ENCODE data around the gene ADAMTS3.

ADAMTS3 gene

DNA sequence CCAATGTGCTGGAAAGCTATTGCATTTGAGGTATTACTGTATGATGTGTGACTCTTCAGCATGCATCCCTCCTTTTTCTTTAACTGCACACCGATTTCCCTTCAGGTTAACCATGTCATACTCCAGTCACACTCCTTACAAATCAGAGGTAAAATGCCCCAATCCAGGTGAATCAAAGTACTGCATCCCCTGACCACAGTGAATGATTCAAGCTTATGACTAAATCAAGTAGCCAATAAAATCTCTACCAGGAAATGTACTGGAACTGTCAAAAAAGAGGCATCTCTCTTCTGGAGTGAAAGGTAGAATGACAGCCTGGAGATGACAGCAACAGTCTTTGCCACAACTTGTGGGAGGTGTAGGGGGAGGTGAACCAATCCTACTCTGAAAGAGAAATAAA lies 10.4 kb downstream of the ADAMTS3 start:
- Histone ChIP-seq H3K9me3 (ENCODE audit: control insufficient read depth, insufficient read depth, low read depth, low read length) (no peaks in the 10 kb centered on the region), H3K36me3 (ENCODE audit: control insufficient read depth in 2 of 2, insufficient read depth in 1 of 2, low read length in 2 of 2) (no peaks in the 10 kb centered on the region), H3K4me3 (ENCODE audit: low read depth, low read length) (no peak overlapping the region), H3K27ac (ENCODE audit: extremely low read depth, low read depth, low read length) (no peak overlapping the region), H3K4me1 (ENCODE audit: control insufficient read depth, insufficient read depth, low read length) (no peaks in the 10 kb centered on the region)
- POLR2A ChIA-PET, result no interaction called here
- TF ChIP-seq ZNF830 (tag by site-specific recombination; IDR thresholded peaks at IDR 0.05; ENCODE audit: low read depth), result no peak
- no peak for TF ChIP-seq ZNF133 (tag by site-specific recombination; IDR thresholded peaks at IDR 0.05)
- TF ChIP-seq ZNF514 (tag by site-specific recombination; IDR thresholded peaks at IDR 0.05), result no peak
- TF ChIP-seq, protein P1, sequence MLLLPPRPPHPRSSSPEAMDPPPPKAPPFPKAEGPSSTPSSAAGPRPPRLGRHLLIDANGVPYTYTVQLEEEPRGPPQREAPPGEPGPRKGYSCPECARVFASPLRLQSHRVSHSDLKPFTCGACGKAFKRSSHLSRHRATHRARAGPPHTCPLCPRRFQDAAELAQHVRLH (tag by site-specific recombination; IDR thresholded peaks at IDR 0.05), result no peak
- TF ChIP-seq, protein P2, sequence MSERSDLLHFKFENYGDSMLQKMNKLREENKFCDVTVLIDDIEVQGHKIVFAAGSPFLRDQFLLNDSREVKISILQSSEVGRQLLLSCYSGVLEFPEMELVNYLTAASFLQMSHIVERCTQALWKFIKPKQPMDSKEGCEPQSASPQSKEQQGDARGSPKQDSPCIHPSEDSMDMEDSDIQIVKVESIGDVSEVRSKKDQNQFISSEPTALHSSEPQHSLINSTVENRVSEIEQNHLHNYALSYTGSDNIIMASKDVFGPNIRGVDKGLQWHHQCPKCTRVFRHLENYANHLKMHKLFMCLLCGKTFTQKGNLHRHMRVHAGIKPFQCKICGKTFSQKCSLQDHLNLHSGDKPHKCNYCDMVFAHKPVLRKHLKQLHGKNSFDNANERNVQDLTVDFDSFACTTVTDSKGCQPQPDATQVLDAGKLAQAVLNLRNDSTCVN (tag by site-specific recombination; optimal IDR thresholded peaks at IDR 0.05), result no peak
- no peak for TF ChIP-seq ZNF138 (tag by site-specific recombination; IDR thresholded peaks at IDR 0.05; ENCODE audit: borderline replicate concordance)
- TF ChIP-seq KLF9 (tag by site-specific recombination; IDR thresholded peaks at IDR 0.05; ENCODE audit: low read depth), result no peak
- no peak for TF ChIP-seq ZNF248 (tag by site-specific recombination; IDR thresholded peaks at IDR 0.05)
- TF ChIP-seq MEIS1 (CRISPR knock-in tag; IDR thresholded peaks at IDR 0.05; ENCODE audit: borderline replicate concordance), result no peak
- no peak for TF ChIP-seq ZNF664 (tag by site-specific recombination; IDR thresholded peaks at IDR 0.05)
- TF ChIP-seq KLF8 (tag by site-specific recombination; IDR thresholded peaks at IDR 0.05), result no peak
- no peak for TF ChIP-seq ZXDB (tag by site-specific recombination; IDR thresholded peaks at IDR 0.05)
- TF ChIP-seq ZNF544 (tag by site-specific recombination; IDR thresholded peaks at IDR 0.05), result no peak
- TF ChIP-seq HOXA7 (CRISPR knock-in tag; IDR thresholded peaks at IDR 0.05; ENCODE audit: borderline replicate concordance), result no peak
- TF ChIP-seq, protein P3, sequence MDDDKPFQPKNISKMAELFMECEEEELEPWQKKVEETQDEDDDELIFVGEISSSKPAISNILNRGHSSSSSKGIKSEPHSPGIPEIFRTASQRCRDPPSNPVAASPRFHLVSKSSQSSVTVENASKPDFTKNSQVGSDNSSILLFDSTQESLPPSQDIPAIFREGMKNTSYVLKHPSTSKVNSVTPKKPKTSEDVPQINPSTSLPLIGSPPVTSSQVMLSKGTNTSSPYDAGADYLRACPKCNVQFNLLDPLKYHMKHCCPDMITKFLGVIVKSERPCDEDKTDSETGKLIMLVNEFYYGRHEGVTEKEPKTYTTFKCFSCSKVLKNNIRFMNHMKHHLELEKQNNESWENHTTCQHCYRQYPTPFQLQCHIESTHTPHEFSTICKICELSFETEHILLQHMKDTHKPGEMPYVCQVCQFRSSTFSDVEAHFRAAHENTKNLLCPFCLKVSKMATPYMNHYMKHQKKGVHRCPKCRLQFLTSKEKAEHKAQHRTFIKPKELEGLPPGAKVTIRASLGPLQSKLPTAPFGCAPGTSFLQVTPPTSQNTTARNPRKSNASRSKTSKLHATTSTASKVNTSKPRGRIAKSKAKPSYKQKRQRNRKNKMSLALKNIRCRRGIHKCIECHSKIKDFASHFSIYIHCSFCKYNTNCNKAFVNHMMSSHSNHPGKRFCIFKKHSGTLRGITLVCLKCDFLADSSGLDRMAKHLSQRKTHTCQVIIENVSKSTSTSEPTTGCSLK (tag by site-specific recombination; IDR thresholded peaks at IDR 0.05), result no peak
- TF ChIP-seq, protein P4, sequence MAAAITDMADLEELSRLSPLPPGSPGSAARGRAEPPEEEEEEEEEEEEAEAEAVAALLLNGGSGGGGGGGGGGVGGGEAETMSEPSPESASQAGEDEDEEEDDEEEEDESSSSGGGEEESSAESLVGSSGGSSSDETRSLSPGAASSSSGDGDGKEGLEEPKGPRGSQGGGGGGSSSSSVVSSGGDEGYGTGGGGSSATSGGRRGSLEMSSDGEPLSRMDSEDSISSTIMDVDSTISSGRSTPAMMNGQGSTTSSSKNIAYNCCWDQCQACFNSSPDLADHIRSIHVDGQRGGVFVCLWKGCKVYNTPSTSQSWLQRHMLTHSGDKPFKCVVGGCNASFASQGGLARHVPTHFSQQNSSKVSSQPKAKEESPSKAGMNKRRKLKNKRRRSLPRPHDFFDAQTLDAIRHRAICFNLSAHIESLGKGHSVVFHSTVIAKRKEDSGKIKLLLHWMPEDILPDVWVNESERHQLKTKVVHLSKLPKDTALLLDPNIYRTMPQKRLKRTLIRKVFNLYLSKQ (tag by site-specific recombination; IDR thresholded peaks at IDR 0.05; ENCODE audit: borderline replicate concordance), result no peak
- TF ChIP-seq GFI1B (tag by site-specific recombination; IDR thresholded peaks at IDR 0.05), result no peak
- TF ChIP-seq ZNF394 (tag by site-specific recombination; IDR thresholded peaks at IDR 0.05; ENCODE audit: borderline replicate concordance), result no peak
- TF ChIP-seq RBAK (tag by site-specific recombination; IDR thresholded peaks at IDR 0.05), result no peak
- no peak for TF ChIP-seq ZNF513 (tag by site-specific recombination; IDR thresholded peaks at IDR 0.05)
- CTCF ChIA-PET, result interaction anchor here (0.6 kb wide), 1 partner anchor 817 kb away, joined by 3 read pairs; no protein-coding TSS in a partner anchor

- Histone ChIP-seq H3K4me3 (ENCODE audit: low read depth, low read length) (no peak overlapping the region), H3K4me1 (ENCODE audit: control insufficient read depth, insufficient read depth, low read length) (no peaks in the 10 kb centered on the region), H3K36me3 (ENCODE audit: control insufficient read depth in 2 of 2, insufficient read depth in 1 of 2, low read length in 2 of 2) (no peaks in the 10 kb centered on the region), H3K27ac (ENCODE audit: extremely low read depth, low read depth, low read length) (no peak overlapping the region), H3K9me3 (ENCODE audit: control insufficient read depth, insufficient read depth, low read depth, low read length) (no peaks in the 10 kb centered on the region)
- POLR2A ChIA-PET, result no interaction called here
- CTCF ChIA-PET, result no interaction called here
- TF ChIP-seq, protein P5, sequence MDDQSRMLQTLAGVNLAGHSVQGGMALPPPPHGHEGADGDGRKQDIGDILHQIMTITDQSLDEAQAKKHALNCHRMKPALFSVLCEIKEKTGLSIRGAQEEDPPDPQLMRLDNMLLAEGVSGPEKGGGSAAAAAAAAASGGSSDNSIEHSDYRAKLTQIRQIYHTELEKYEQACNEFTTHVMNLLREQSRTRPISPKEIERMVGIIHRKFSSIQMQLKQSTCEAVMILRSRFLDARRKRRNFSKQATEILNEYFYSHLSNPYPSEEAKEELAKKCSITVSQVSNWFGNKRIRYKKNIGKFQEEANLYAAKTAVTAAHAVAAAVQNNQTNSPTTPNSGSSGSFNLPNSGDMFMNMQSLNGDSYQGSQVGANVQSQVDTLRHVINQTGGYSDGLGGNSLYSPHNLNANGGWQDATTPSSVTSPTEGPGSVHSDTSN (CRISPR knock-in tag; IDR thresholded peaks at IDR 0.05), result no peak
- no peak for TF ChIP-seq ZNF664 (tag by site-specific recombination; IDR thresholded peaks at IDR 0.05)
- TF ChIP-seq ZNF350 (tag by site-specific recombination; IDR thresholded peaks at IDR 0.05), result no peak
- no peak for TF ChIP-seq ZNF112 (tag by site-specific recombination; IDR thresholded peaks at IDR 0.05)
- no peak for TF ChIP-seq ZNF423 (tag by site-specific recombination; IDR thresholded peaks at IDR 0.05)
- no peak for TF ChIP-seq ZBTB1 (tag by site-specific recombination; IDR thresholded peaks at IDR 0.05)
- TF ChIP-seq ZNF76 (tag by site-specific recombination; IDR thresholded peaks at IDR 0.05; ENCODE audit: borderline replicate concordance, low read depth), result no peak
- TF ChIP-seq ZBTB49 (tag by site-specific recombination; IDR thresholded peaks at IDR 0.05; ENCODE audit: low read depth), result no peak
Observed at GRCh38 chr4:72557021-72557420, 12.0 kb downstream of the ADAMTS3 start.

All from HEK293 (cell line).